Fibroblast of villous mesenchyme (primary cell): Measurements from ENCODE around the gene PLCB3. TPM values are rescaled to one million over a fixed set of nuclear protein-coding genes. Genes with fewer than 3 reads are reported as not detected.

Experiments
- DNase-seq: peaks from one replicate; pipeline ENCODE4 v3.0.0-alpha.2; 2010; ENCODE audit warnings: low read depth
- H3K4me3 ChIP-seq: 2 replicates; pipeline ENCODE4 v1.5.1; 2011; ENCODE audit warnings: low read depth, mild to moderate bottlenecking, low read length
- total RNA-seq: library from RNA; depleted of rRNA; stranded (reverse); fragments of >200 nt; gene quantifications from 2 replicates; pipeline ENCODE4 v1.2.3, GENCODE V29; 2012
- TF ChIP-seq, protein P1 (sequence below): IDR thresholded peaks from 2 replicates; pipeline ENCODE4 v1.5.1; 2012; ENCODE audit warnings: low read depth, mild to moderate bottlenecking, low read length; ENCODE audit not compliant: insufficient read depth

The PLCB3 gene
- total RNA-seq, 1 donor = 66.5 TPM

- DNase-seq = no peak
- TF ChIP-seq, protein P1, sequence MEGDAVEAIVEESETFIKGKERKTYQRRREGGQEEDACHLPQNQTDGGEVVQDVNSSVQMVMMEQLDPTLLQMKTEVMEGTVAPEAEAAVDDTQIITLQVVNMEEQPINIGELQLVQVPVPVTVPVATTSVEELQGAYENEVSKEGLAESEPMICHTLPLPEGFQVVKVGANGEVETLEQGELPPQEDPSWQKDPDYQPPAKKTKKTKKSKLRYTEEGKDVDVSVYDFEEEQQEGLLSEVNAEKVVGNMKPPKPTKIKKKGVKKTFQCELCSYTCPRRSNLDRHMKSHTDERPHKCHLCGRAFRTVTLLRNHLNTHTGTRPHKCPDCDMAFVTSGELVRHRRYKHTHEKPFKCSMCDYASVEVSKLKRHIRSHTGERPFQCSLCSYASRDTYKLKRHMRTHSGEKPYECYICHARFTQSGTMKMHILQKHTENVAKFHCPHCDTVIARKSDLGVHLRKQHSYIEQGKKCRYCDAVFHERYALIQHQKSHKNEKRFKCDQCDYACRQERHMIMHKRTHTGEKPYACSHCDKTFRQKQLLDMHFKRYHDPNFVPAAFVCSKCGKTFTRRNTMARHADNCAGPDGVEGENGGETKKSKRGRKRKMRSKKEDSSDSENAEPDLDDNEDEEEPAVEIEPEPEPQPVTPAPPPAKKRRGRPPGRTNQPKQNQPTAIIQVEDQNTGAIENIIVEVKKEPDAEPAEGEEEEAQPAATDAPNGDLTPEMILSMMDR = no peak
- H3K4me3 ChIP-seq = no peak overlapping the region
Measured at GRCh38 chr11:64303109-64304031, 52.0 kb downstream of the PLCB3 start.

DNA sequence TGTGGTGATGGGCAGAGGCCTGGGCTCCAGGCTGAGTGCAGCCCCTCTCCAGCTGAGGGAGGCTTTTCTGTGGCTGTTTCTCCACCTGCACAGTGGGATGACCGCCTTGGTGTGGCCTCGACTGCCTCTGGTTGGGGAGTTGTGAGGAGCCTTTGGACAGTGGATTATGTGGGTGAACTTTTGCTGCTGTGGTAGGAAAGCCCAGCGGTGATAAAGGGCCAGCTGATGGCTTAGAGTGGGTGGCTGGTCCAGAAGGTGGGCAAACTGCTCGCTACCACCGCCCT lies 52.6 kb downstream of the PLCB3 start:
- TF ChIP-seq, protein P1 = no peak
- H3K4me3 ChIP-seq = no peak overlapping the region
- no peak for DNase-seq

DNA sequence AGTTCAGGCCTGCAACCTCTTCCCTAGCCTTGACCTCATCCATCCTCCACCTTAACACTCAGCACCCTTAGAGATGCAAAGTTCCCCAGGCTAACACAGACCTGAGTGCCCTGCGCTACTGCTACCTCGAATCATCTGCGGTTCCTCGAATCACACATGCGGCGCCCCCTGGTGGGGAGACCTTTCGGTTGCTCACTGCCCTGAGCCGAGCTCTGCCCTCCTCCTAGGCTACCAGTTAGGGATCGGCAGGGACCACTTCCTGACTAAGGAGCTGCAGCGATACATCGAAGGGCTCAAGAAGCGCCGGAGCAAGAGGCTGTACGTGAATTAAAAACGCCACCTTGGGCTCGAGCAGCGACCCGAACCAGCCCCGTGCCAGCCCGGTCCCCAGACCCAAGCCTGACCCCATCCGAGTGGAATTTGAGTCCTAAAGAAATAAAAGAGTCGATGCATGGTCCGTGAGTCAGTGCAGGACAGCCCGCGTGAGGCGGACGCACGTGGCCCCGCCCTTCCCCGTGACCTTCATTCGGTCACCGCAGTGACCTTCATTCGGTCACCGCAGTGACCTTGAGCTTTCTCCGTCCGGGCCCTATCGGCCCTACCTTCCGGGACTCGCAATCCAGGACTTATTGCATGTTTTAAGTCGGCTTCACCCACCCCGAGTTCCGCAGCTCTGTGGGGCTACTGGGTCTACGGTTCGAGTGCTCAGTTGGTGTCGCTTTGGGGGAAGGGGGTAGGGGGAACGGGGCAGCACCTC lies 53.2 kb downstream of the PLCB3 start:
- peak; percentile 92 for DNase-seq
- TF ChIP-seq, protein P1 = peak; percentile 87
- peak overlapping the region; percentile 70 for H3K4me3 ChIP-seq

DNA sequence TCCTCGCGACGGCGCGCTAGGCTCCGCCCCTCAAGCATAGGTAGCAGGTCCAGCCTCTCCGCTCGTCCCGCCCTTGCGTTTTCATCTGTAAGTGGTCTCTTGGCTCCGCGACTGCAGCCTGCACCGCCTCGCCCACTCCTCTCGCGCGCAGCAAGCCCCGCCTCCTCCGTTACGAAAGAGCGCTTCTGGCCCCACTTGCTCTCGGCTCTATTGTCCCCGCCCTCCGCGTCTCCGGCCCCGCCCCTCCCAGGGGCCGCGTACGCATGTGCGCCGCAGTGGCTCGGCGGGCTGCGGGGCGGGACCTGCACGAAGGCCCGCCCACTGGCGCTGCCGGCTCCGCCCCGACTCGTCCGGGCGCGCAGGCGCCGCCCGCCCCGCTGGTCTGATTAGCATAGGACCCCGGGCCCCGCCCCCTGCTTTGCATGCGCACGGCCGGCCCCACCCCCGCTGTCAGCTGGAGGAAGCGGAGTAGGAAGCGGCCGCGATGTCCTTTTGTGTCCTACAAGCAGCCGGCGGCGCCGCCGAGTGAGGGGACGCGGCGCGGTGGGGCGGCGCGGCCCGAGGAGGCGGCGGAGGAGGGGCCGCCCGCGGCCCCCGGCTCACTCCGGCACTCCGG lies 53.9 kb downstream of the PLCB3 start, which contains the start of gene ESRRA:
Gene ESRRA, plus strand, starts transcription at position 450 of the 616 bp plus-strand sequence. CDS start 1,656 bp downstream, outside the sequence.
- peak; percentile 98 for DNase-seq
- H3K4me3 ChIP-seq = peak within 1 kb of the TSS; percentile 77
- TF ChIP-seq, protein P1 = no peak

- H3K4me3 ChIP-seq = peak overlapping the region; percentile 77
- peak; percentile 51 for DNase-seq
- TF ChIP-seq, protein P1 = peak; percentile 26
Measured at GRCh38 chr11:64305691-64306562, 54.6 kb downstream of the PLCB3 start.

DNA sequence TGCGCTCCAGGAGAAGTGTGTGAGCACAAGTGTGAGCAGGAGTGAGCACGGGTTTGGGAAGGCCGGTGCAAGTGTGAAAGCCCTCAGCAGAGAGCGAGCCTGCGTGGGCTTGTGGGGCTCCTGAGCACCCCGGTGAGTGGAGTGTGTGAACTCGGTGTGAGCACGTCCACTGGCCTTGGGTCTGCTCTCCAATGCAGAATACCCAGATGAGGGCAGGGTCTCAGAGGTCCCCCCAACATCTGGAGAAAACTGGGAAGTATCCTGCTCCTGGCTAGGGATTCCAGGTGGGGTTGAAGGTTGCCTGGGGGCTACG lies 55.2 kb downstream of the PLCB3 start:
- TF ChIP-seq, protein P1 = no peak
- H3K4me3 ChIP-seq = peak overlapping the region; percentile 77
- no peak for DNase-seq
